Erythroblast (primary cell): ENCODE measurements around the gene SUSD6.

Source experiments
- GATA1 ChIP-seq: IDR thresholded peaks from 2 replicates; pipeline ENCODE4 v1.6.1; 2011; ENCODE audit warnings: low read depth, mild to moderate bottlenecking, control low read depth, low read length, moderate library complexity
- POLR2A ChIP-seq: IDR thresholded peaks from 2 replicates; pipeline ENCODE4 v1.6.1; 2011; ENCODE audit warnings: mild to moderate bottlenecking, low read length

DNA sequence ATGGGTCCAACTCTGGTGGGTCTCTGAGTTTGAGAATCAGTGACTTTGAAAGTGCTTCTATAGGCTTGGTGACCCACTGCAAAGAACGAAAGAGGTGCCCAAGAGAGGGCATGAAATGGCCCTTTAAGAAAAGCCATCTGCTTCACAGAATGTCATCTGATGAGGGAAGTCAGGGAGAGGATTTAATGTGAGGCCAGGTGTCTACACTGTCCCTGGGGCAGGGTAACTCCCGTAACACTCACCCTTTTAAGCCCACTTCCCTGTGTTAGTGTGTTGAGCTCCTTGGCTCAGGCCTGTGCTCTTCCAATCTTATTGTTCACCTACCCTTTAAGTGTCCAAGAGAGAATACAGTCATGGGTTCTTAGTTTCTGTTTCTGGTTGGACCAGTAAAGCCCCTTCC lies 139.1 kb downstream of the SUSD6 start:
- no peak for TF ChIP-seq POLR2A
- no peak for TF ChIP-seq GATA1
